ENCODE measurements around the gene GNAL.
A peak's percentile ranks its signal among the peaks of the same experiment; 100 is the strongest.

Gene GNAL

DNA sequence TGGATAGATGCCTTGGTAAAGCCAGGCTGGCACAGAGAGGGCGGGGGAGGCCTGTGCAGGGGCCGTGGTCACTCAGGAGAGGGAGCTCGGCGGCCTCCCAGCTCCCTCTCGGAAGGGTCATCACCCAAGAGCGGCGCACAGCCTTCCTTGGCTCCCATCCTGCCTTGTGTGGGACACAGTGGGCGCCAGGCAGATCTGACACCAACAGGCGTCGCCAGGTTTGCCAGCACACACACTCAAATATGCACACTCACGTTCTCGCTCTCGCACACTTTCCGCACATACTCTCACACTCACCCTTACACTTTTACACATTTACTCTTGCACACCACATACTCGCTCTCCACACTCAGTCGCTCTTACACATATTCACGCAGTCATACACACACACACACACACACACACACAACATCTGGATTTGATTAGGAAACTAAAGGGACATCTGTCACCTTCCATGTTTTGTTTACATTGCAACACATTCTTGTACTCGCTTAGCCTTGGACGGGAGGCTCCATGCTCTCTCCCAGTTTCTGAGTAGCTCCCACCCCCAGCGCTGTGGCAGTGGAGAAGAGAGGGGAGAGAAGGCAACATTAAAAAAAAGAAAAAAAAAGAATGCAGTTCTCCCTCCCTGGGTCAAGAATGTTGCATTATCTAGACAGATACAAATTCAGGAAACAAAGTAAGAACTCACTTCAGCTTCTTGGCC, 172.7 kb downstream of the GNAL start:
- TF ChIP-seq CTCF (IDR thresholded peaks at IDR 0.05; ENCODE audit: low read depth, low read length): no peak
- DNase-seq: no peak

DNA sequence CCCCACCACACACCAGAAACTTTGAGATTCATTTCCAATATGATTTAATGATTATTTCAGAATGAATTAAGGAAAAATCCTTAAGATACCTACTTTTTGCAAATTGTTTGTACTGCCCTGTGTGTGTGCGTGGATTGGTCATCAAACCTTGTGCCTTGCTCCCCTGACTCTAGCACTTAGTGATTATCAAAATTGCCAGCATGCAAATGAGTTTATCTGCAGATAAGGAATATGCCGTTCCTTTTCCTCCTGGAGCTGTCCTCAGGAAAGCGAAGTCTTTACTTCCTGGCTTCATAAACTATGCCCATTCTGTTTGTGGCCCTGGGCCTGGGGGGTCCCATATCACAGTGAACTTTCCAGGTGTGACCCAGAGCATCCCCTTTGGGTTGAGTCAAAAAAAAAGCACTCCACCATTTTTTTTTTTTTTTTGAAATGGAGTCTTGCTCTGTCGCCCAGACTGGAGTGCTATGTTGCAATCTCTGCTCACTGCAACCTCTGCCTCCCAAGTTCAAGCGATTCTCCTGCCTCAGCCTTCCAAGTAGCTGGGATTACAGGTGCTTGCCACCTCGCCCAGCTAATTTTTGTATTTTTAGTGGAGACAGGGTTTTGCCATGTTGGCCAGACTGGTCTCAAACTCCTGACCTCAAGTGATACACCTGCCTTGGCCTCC, 173.5 kb downstream of the GNAL start:
- Histone ChIP-seq H3K4me3 (ENCODE audit: low read depth, low read length) (no peak overlapping the region), H3K9me3 (ENCODE audit: severe bottlenecking) (no peaks in the 10 kb centered on the region), H3K27ac (no peak overlapping the region), H3K27me3 (ENCODE audit: insufficient read depth, low read depth, severe bottlenecking) (no peaks in the 10 kb centered on the region), H3K36me3 (no peaks in the 10 kb centered on the region)
- DNase-seq: no peak
- TF ChIP-seq CTCF (IDR thresholded peaks at IDR 0.05; ENCODE audit: low read depth, low read length): no peak

More for the DNA sequence above, 172.7 kb downstream of the GNAL start:
- Histone ChIP-seq H3K9me3 (ENCODE audit: severe bottlenecking) (no peaks in the 10 kb centered on the region), H3K36me3 (no peaks in the 10 kb centered on the region), H3K27me3 (ENCODE audit: insufficient read depth, low read depth, severe bottlenecking) (no peaks in the 10 kb centered on the region), H3K4me3 (ENCODE audit: low read depth, low read length) (no peak overlapping the region), H3K27ac (no peak overlapping the region)

GRCh38 chr18:11864471-11864870, 175.4 kb downstream of the GNAL start:
- no peak for DNase-seq
- H3K9me3 ChIP-seq (ENCODE audit: severe bottlenecking): no peaks in the 10 kb centered on the region
- no peak for TF ChIP-seq CTCF (IDR thresholded peaks at IDR 0.05; ENCODE audit: low read depth, low read length)
- no peak overlapping the region for H3K27ac ChIP-seq
- H3K36me3 ChIP-seq: no peaks in the 10 kb centered on the region
- no peak overlapping the region for H3K4me3 ChIP-seq (ENCODE audit: low read depth, low read length)
- H3K27me3 ChIP-seq (ENCODE audit: insufficient read depth, low read depth, severe bottlenecking): no peaks in the 10 kb centered on the region

- no peak for TF ChIP-seq CTCF (IDR thresholded peaks at IDR 0.05; ENCODE audit: low read depth, low read length)
- no peaks in the 10 kb centered on the region for H3K36me3 ChIP-seq
- no peak for DNase-seq
- H3K27ac ChIP-seq: no peak overlapping the region
- H3K9me3 ChIP-seq (ENCODE audit: severe bottlenecking): no peaks in the 10 kb centered on the region
- H3K27me3 ChIP-seq (ENCODE audit: insufficient read depth, low read depth, severe bottlenecking): no peaks in the 10 kb centered on the region
- no peak overlapping the region for H3K4me3 ChIP-seq (ENCODE audit: low read depth, low read length)
These were observed 176.0 kb downstream of the GNAL start for GRCh38 chr18:11865071-11865470.

DNA sequence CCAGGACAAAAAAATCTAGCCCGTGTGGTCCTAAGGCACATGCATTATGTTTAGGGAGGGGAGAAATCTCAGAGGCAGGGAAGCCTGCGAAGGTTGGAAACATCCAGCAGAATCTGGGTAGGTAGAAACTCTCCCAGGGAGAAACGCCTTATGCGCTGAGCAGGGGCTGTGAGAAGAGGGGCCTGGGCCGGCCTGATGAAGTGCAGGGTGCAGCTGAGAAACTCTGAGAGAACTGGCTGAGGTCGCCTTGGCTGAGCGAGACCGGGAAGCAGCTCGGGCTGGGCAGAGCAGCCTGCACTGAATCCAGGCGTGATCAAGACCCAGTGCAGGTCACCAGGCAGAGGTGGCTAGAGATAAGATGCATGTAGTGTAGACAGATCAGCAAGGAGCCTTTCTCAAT, 177.3 kb downstream of the GNAL start:
- TF ChIP-seq CTCF (IDR thresholded peaks at IDR 0.05; ENCODE audit: low read depth, low read length): no peak
- Histone ChIP-seq H3K27me3 (ENCODE audit: insufficient read depth, low read depth, severe bottlenecking) (no peaks in the 10 kb centered on the region), H3K9me3 (ENCODE audit: severe bottlenecking) (no peaks in the 10 kb centered on the region), H3K4me3 (ENCODE audit: low read depth, low read length) (peak overlapping the region; percentile 19), H3K27ac (no peak overlapping the region), H3K36me3 (no peaks in the 10 kb centered on the region)
- DNase-seq: peak; percentile 34
